Measurements from ENCODE around the gene PTGFR. TPM values are rescaled to one million over a fixed set of nuclear protein-coding genes. Genes with fewer than 3 reads are reported as not detected.

Gene PTGFR
- total RNA-seq, 2 experiments from 2014 or later: not detected

GRCh38 chr1:78526496-78526895 is 35.7 kb downstream of the PTGFR start:
- intact Hi-C loops (cut with micrococcal nuclease; ENCODE audit: unreplicated experiment): no loop called here
- Histone ChIP-seq H2AFZ (ENCODE audit: low read length) (no peak overlapping the region), H3K4me3 (ENCODE audit: low read depth, low read length, poor library complexity, severe bottlenecking) (no peak overlapping the region), H3K36me3 (ENCODE audit: insufficient read depth, low read length) (no peaks in the 10 kb centered on the region), H3K4me2 (ENCODE audit: low read length) (no peak overlapping the region), H4K20me1 (ENCODE audit: insufficient read depth, low read length) (no peaks in the 10 kb centered on the region), H3K79me2 (ENCODE audit: insufficient read depth, low read depth, low read length) (no peaks in the 10 kb centered on the region), H3K9me2 (ENCODE audit: insufficient read depth, low read length) (no peaks in the 10 kb centered on the region), H3K27ac (ENCODE audit: low read depth, low read length, poor library complexity, severe bottlenecking) (no peak overlapping the region), H3K9me3 (ENCODE audit: low read length) (no peaks in the 10 kb centered on the region), H3K4me1 (ENCODE audit: insufficient read depth, low read length, poor library complexity, severe bottlenecking) (no peaks in the 10 kb centered on the region)
- ChIA-PET CTCF (ENCODE audit: unreplicated experiment) (no interaction called here), POLR2A (no interaction called here)
- no peak for TF ChIP-seq CTCF (conservative IDR thresholded peaks at IDR 0.05; ENCODE audit: low read length)
- TF ChIP-seq EZH2phosphoT487 (IDR thresholded peaks at IDR 0.05; ENCODE audit: borderline replicate concordance, low read depth, low read length): no peak
- no TSS peak for BruUV-seq (replicated peaks)
- DNase-seq (ENCODE audit: low spot score): no peak

- POLR2A ChIA-PET: no interaction called here
These were observed 36.9 kb downstream of the PTGFR start for GRCh38 chr1:78527706-78528105.

More at GRCh38 chr1:78527706-78528105, 36.9 kb downstream of the PTGFR start:
- Histone ChIP-seq H3K36me3 (ENCODE audit: insufficient read depth, low read length) (no peaks in the 10 kb centered on the region), H3K9me3 (ENCODE audit: low read length) (no peaks in the 10 kb centered on the region), H3K4me2 (ENCODE audit: low read length) (no peak overlapping the region), H3K9me2 (ENCODE audit: insufficient read depth, low read length) (no peaks in the 10 kb centered on the region), H3K4me1 (ENCODE audit: insufficient read depth, low read length, poor library complexity, severe bottlenecking) (no peaks in the 10 kb centered on the region), H4K20me1 (ENCODE audit: insufficient read depth, low read length) (no peaks in the 10 kb centered on the region), H3K27ac (ENCODE audit: low read depth, low read length, poor library complexity, severe bottlenecking) (no peak overlapping the region), H2AFZ (ENCODE audit: low read length) (no peak overlapping the region), H3K79me2 (ENCODE audit: insufficient read depth, low read depth, low read length) (no peaks in the 10 kb centered on the region), H3K4me3 (ENCODE audit: low read depth, low read length, poor library complexity, severe bottlenecking) (no peak overlapping the region)
- intact Hi-C loops (cut with micrococcal nuclease; ENCODE audit: unreplicated experiment): no loop called here
- CTCF ChIA-PET (ENCODE audit: unreplicated experiment): no interaction called here
- TF ChIP-seq CTCF (conservative IDR thresholded peaks at IDR 0.05; ENCODE audit: low read length): no peak
- TF ChIP-seq EZH2phosphoT487 (IDR thresholded peaks at IDR 0.05; ENCODE audit: borderline replicate concordance, low read depth, low read length): no peak
- DNase-seq (ENCODE audit: low spot score): no peak
- BruUV-seq (replicated peaks): no TSS peak

Measured in OCI-LY7 (cell line).